HG03280 (cell line): ENCODE measurements around the gene ADGRD1.
"Not testable (repeated sequence)": the region's sequence is repeated elsewhere in the genome, so short reads cannot be mapped to it uniquely, and the experiment has no call there.

Source experiments
- ATAC-seq: cut with Tn5 transposase; IDR thresholded peaks from one replicate; pipeline ENCODE4 v1.9.1; 2021; ENCODE audit warnings: mild to moderate bottlenecking, moderate library complexity; ENCODE audit not compliant: unreplicated experiment

Gene ADGRD1

GRCh38 chr12:130983328-130984017 is 29.8 kb downstream of the ADGRD1 start:
- ATAC-seq = no peak

DNA sequence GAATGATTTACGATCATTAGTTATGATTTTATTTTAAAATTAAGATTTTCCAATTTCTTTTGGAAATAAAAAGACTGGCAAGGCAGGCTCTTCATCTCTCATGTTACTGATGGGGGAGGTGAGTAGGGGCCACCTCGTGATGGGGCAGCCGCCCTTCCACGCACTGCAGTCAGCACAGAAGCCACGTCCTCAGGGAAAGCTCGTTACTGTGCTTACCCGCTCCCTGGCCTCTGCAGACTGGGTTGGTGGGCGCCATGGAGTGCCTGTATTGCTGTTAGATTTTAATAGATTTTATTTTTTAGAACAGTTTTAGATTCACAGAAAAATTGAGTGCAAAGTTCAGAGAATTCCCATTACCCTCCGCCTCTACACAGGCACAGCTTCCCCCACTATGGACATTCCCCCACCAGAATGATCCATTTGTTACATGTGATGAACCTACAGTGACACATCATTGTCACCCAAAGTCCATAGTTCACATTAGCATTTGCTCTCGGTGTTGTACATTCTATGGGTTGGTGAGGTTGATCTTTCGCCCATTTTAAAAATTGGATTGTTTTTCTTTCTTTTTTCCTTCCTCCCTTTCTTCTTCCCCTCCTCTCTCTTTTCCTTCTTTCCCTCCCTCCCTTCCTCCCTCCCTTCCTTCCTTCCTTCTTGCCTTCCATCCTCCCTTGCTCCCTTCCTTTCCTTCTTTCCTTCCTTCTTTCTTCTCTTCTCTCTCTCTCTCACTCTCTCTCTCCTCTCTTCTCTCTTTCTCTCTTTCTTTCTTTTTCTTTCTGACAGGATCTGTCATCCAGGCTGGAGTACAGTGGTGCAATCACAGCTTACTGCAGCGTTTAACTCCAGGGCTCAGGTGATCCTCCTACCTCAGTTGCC is 30.7 kb downstream of the ADGRD1 start:
- no peak for ATAC-seq

DNA sequence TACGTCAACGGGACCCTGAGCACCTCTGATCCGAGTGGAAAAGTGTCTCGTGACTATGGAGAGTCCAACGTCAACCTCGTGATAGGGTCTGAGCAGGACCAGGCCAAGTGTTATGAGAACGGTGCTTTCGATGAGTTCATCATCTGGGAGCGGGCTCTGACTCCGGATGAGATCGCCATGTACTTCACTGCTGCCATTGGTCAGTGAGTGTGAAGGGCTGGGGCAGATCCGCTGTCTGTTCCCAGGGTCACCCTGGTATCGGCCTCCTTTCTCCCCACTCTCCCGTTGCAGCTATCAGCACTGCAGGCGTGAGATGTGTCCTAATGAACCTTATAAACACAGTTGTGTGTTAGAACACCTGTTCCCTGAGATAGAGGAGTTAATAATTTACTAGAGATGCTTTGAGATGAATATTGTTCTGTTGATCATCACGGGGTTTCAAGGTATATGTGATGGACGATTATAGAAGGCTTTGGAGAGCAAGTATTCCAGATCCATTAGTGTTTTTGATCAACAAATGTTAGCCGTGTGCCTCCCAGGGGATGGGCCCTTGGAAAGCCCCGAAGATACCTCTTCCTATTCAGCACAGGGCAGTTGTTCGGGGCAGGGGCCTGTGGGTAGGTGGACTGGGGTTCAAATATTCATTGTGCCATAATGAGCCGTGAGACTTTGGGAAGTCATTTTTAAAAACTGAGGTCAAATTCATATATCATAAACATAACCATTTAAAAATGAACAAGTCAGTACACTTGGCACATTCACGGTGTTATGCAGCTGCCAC is 33.6 kb downstream of the ADGRD1 start:
- ATAC-seq = no peak

DNA sequence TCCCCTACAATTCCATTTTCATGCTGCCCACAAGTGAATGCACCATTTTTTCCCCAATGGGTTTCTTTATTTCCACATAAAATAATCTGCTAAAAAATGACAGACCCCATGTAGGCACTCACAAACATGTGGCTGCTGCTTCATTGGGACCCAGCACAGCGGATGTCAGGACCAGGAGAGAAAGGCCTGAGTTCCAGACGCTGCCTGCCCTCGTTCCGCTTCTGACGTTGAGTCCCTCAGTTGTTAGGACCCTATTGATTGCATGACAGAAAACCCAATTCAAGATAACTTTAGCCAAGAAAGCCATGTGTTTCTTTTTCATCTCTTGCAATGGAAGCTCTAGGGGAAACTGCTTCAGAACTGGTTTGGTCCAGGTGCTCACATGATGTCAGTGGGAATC is 34.6 kb downstream of the ADGRD1 start:
- no peak for ATAC-seq

GRCh38 chr12:130988751-130989150 is 35.0 kb downstream of the ADGRD1 start:
- ATAC-seq = no peak

GRCh38 chr12:130989391-130989790 is 35.7 kb downstream of the ADGRD1 start:
- ATAC-seq = no peak

DNA sequence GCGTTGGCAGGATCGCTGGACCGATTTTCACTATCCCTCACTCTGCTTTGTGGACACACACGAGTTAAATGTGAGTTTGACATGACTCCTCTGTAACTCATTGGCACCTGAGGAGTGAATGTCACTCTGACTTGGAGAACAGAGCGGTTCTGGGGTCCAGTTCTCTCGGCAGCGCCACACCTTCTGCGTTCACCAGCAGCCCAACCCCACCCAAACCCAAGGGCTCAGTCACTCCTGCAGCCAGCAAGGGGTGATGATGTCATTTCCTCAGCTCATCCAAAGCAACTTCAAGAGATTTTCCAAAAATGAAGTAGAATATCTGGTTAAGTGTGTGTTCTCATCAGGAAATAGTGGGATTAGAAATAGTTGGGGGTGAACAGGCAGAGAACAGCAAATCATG is 36.3 kb downstream of the ADGRD1 start:
- no peak for ATAC-seq

DNA sequence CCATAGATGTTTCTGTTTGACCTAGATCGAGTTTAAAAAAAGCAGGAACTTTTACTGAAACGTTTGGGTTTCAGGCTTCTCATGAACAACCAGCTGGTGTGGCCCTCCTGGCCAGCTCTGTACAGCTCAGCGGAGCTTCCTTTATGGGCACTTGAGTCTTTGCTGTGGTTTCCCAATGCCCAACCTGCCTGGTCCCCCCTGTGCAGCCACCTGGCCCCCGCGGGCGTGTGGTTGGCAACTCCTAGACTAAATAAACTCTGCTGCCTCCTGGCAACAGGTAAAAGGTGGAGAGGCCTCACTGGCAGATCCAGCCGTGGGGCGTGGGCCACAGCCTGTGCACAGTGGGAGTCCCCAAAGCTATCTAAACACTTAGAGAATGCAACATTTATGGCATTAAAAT is 38.7 kb downstream of the ADGRD1 start:
- ATAC-seq = no peak

DNA sequence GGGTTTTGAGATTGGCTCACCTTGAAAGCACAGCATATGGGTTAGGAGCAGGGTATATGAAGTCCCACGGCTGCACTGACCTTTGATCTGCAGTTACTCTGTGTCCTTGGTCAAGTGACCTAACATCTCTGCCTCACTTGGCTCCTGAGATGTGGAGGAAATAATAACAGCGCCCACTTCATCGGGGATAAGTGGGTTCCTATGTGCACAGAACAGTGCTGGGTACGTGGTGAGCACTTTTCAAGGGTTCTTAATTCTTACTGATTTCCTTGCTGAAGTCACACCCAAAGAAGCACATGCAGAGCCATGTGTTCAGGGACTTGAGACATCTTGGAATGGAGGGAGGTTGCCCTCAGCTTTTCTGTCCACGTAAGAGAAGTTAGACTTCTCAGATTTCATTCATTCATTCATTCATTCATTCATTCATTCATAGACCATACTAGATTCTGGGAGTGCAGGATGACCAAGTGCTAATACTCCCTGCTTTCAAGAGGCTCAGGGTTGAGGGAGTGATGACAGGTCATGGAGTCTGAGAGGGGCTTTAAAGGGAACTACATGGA is 39.4 kb downstream of the ADGRD1 start:
- ATAC-seq = no peak

GRCh38 chr12:130993759-130994670 is 40.3 kb downstream of the ADGRD1 start:
- no peak for ATAC-seq

GRCh38 chr12:130994821-130995375 is 41.2 kb downstream of the ADGRD1 start:
- no peak for ATAC-seq

- ATAC-seq = not testable (repeated sequence)
Observed at GRCh38 chr12:130995386-130995969, 41.8 kb downstream of the ADGRD1 start.

GRCh38 chr12:130998136-130998535 is 44.4 kb downstream of the ADGRD1 start:
- no peak for ATAC-seq

- ATAC-seq = no peak
Observed at GRCh38 chr12:131000000-131000486, 46.3 kb downstream of the ADGRD1 start.

DNA sequence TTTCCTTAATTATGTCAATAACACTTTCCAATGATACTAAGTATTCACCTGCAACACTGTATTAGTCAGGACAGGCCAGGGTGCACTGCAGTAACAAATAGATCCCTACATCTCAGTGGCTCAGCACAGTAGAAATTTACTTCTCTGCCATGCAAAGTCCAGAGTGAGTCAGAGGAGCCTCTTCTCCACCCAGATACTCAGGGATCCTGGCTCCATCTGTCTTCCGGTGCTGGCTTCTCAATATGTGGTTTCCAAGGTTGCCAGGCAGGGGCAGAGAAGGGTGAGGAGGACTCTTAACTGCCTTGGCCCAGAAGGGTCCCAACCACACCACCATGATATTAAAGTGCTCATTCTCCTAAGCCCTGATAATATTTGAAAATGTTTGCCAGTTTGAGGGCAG is 47.8 kb downstream of the ADGRD1 start:
- ATAC-seq = no peak

DNA sequence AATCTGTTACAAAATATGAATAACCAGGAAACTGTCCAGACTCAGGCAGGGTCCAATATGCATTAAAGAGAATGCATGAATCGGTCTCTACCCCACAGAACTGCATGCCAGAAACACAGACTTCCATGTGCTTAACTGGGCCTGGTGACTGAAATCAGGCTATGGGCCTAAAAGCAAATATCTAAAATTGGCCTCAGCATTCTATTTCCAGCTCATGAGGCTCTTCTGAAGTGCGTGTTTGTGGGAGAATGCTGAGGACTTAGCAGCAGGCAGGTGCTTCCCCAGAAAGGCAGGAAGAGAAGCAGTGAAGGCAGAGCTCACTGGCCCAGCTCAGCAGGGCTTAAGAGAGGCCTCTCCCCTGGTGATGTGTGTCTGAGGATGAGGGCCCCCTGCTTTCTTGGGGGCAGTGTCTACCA is 48.5 kb downstream of the ADGRD1 start:
- ATAC-seq = peak; percentile 57

GRCh38 chr12:131003036-131003715 is 49.5 kb downstream of the ADGRD1 start:
- ATAC-seq = no peak

DNA sequence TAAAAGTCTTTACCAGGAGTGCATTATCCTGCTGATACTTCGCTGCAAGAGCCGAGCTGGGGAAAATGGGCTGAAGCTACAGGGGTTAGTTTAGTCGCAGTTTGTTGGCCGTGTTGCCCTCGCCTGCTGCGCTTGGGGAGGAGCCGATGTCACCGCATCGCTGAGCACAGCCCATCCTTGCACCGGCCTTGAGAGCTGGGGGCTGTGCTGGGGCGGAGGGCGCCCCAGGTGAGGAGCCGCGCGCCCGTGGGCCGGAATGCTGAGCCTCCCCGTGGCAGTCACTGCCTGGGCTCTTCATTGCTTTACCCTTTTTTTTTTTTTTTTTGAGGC is 50.0 kb downstream of the ADGRD1 start:
- ATAC-seq = no peak

GRCh38 chr12:131004166-131004565 is 50.5 kb downstream of the ADGRD1 start:
- ATAC-seq = no peak
